GM06990 (cell line): ENCODE measurements around the gene SH2B2.

Experiments
- DNase-seq: peaks from one replicate; pipeline ENCODE4 v3.0.0-alpha.2; 2011; ENCODE audit not compliant: insufficient read length; ENCODE audit errors: extremely low read depth
- H3K27me3 ChIP-seq: replicated peaks from 2 replicates; pipeline ENCODE4 v1.6.0; 2011; ENCODE audit warnings: low read length; ENCODE audit not compliant: control insufficient read depth, insufficient read depth
- H3K36me3 ChIP-seq: 2 replicates; pipeline ENCODE4 v1.5.1; 2011; ENCODE audit warnings: low read length; ENCODE audit not compliant: control insufficient read depth, insufficient read depth
- H3K4me3 ChIP-seq: replicated peaks from 2 replicates; pipeline ENCODE4 v1.5.1; 2011; ENCODE audit warnings: low read depth, mild to moderate bottlenecking, control low read depth, low read length
- TF ChIP-seq, protein P1 (sequence below): IDR thresholded peaks from 2 replicates; pipeline ENCODE4 v1.5.1; 2011; ENCODE audit warnings: low read length, control low read depth, mild to moderate bottlenecking, inconsistent platforms; ENCODE audit not compliant: insufficient read depth, poor library complexity, severe bottlenecking

Gene SH2B2

DNA sequence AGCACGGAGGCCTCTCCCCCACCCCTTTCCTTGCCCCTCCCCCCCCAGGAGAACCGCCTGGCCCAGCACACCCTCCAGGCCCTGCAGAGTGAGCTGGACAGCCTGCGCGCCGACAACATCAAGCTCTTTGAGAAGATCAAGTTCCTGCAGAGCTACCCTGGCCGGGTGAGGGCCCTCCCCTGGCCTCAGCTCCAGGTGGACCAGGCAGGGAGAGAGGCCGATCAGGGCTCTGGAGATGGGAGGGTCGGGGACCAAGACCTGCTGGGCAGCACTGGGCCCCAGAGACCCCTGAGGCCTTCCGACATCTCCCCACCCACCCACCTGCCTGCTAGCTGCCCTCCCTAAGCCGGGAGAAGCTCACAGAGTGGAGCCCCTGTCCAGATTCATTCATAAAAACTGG, 8.8 kb upstream of the SH2B2 start:
- no peaks in the 10 kb centered on the region for H3K27me3 ChIP-seq
- no peak overlapping the region for H3K4me3 ChIP-seq
- no peak for DNase-seq
- TF ChIP-seq, protein P1, sequence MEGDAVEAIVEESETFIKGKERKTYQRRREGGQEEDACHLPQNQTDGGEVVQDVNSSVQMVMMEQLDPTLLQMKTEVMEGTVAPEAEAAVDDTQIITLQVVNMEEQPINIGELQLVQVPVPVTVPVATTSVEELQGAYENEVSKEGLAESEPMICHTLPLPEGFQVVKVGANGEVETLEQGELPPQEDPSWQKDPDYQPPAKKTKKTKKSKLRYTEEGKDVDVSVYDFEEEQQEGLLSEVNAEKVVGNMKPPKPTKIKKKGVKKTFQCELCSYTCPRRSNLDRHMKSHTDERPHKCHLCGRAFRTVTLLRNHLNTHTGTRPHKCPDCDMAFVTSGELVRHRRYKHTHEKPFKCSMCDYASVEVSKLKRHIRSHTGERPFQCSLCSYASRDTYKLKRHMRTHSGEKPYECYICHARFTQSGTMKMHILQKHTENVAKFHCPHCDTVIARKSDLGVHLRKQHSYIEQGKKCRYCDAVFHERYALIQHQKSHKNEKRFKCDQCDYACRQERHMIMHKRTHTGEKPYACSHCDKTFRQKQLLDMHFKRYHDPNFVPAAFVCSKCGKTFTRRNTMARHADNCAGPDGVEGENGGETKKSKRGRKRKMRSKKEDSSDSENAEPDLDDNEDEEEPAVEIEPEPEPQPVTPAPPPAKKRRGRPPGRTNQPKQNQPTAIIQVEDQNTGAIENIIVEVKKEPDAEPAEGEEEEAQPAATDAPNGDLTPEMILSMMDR = no peak
- no peaks in the 10 kb centered on the region for H3K36me3 ChIP-seq

DNA sequence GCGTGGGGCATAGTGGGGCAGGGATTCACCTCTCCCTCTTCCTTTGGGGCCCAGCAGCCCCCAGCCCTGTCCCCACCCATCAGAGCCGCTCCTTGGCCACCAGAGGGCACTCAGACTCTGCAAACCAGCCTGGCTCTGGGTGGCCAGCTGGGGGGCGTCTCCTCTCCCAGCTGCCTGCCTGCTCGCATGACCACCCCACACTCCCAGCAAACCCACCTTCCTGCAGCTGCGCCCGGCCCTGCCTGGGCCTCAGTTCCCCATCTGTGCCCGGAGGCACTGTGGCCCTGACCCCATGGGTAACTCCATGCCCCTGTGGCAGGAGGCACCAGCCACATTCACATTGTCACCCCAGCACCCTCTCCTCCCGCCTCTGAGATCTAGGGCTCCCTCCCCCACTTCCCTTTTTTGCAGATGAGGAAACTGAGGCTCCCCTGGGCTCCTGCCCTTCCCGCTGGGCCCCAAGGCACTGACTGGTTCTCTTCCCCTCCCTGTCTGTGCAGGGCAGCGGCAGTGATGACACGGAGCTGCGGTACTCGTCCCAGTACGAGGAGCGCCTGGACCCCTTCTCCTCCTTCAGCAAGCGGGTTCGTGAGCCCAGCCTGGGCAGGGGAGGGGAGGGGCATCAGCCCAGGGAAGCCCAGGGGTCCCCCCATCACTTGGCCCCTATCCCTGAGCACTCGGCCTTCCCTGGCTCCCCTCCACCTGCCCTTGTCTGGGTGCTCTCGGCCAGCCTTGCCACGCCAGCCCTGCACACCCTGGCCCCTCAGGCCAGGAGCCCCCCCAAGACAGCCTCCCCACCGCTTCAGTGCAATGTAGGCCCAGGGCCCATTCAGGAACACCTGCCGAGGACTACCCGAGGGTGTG, 6.9 kb upstream of the SH2B2 start:
- no peaks in the 10 kb centered on the region for H3K36me3 ChIP-seq
- H3K27me3 ChIP-seq = no peaks in the 10 kb centered on the region
- H3K4me3 ChIP-seq = peak overlapping the region; percentile 6; the same call in 1 of the 2 replicates
- DNase-seq = peak; percentile 79
- TF ChIP-seq, protein P1 = peak; percentile 93

DNA sequence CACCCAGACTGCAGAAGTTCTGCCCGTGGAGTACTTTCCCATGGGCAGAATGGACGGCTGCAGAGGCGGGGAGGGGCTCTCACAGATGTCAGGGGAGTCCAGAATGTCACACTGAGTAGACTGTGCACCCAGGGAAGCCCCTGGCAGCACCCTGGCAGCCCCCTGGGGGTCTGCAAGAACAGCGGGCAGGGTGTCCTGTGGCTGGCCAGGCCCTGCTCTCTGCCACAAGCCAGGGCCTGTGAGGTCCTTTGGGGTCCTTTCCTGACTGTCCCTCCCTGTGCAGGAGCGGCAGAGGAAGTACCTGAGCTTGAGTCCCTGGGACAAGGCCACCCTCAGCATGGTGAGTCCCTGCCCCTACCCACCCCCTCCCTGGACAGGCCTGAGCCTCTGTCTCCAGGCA, 6.1 kb upstream of the SH2B2 start:
- no peaks in the 10 kb centered on the region for H3K27me3 ChIP-seq

DNA sequence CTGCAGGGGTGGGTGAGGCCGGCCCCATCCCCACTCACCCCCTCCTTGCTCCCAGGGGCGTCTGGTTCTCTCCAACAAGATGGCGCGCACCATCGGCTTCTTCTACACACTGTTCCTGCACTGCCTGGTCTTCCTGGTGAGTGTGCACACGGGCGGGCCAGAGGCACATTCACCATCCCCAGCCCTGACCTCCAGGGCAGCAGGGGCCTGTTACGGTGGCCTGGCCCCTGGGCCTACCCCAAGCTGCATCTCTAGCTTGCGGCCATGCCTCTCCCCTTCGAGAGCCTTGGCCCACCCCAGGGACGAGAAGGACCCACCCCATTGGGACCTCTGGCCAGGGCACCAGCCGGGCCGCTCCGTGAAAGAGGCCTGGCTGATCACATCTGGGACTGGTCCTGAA, 4.9 kb upstream of the SH2B2 start:
- H3K27me3 ChIP-seq = no peaks in the 10 kb centered on the region
- TF ChIP-seq, protein P1 = no peak
- DNase-seq = no peak
- no peaks in the 10 kb centered on the region for H3K36me3 ChIP-seq
- H3K4me3 ChIP-seq = no peak overlapping the region

More for the DNA sequence above, 6.1 kb upstream of the SH2B2 start:
- Histone ChIP-seq H3K36me3 (no peaks in the 10 kb centered on the region), H3K4me3 (no peak overlapping the region)
- DNase-seq = no peak
- TF ChIP-seq, protein P1 = no peak

DNA sequence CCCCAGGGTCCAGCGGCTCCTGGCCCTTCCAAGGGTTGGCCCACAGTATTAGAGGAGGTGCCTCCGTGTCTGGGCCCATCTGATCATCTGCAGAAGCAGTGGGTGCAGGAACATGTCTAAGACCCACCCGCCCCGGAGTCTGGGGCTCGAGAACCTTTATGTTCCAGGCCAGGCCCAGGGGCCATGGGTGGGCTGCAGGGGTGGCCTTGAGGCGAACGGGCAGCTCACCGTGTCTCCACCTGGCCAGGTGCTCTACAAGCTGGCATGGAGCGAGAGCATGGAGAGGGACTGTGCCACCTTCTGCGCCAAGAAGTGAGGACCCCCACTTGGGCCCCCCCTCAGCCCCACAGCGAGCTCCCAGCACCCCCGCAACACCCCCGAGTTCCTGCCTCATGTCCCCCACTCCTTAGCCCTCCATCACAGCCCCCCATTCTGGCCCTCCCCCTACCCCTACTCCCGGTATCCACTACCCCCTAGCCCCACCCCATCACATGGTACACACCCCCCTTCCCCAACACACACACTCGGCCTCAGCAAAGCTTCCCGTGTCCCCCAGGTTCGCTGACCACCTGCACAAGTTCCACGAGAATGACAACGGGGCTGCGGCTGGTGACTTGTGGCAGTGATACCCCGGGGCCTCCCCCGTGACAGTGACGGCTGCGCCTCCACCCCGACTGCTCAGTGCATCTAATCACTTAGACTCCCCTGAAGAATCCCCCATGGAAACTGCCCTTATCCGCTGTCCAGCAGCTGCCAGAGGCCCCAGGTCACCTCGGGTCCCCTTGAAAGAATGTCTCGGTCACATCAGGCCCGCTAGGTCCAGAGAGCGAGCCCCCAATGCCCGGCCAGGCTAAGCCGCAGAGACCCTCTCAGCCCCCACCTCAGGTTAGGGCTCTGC, 4.0 kb upstream of the SH2B2 start:
- no peak for DNase-seq
- TF ChIP-seq, protein P1 = no peak
- Histone ChIP-seq H3K36me3 (no peaks in the 10 kb centered on the region), H3K27me3 (no peaks in the 10 kb centered on the region), H3K4me3 (no peak overlapping the region)
